ENCODE results near the gene CNOT6L. TPM values are rescaled to one million over a fixed set of nuclear protein-coding genes. Genes with fewer than 3 reads are reported as not detected.

Gene CNOT6L
- total and polyA plus RNA-seq, 2 of the 13 experiments (the other 11 are each of a cell fraction or from before 2014, with no cell fraction given): 7.9 to 13.5 TPM

- TF ChIP-seq AFF4 (CRISPR knock-in tag; IDR thresholded peaks at IDR 0.05): peak; percentile 83; the same call in 1 of the 2 replicates
- peak; percentile 79 for TF ChIP-seq PAXIP1 (CRISPR knock-in tag; conservative IDR thresholded peaks at IDR 0.05)
- no peak; the same call in 1 of the 2 replicates for TF ChIP-seq TBX2 (CRISPR knock-in tag; IDR thresholded peaks at IDR 0.05; ENCODE audit: borderline replicate concordance)
- TF ChIP-seq ASH2L (IDR thresholded peaks at IDR 0.05; ENCODE audit: insufficient read length, low read depth, low read length): peak; percentile 64
- TF ChIP-seq YEATS4 (CRISPR knock-in tag; IDR thresholded peaks at IDR 0.05; ENCODE audit: borderline replicate concordance): peak; percentile 45; the same call in 1 of the 2 replicates
- TF ChIP-seq GATA4 (IDR thresholded peaks at IDR 0.05; ENCODE audit: borderline replicate concordance, low read depth): 0 out of 2 replicates have a peak, but pooled peaks have one; percentile 20
- 0 out of 2 replicates have a peak, but pooled peaks have one; percentile 58 for TF ChIP-seq ZNF33B (CRISPR knock-in tag; IDR thresholded peaks at IDR 0.05)
- peak; percentile 31; the same call in 1 of the 2 replicates for TF ChIP-seq POLR2AphosphoS5 (IDR thresholded peaks at IDR 0.05; ENCODE audit: low read depth, low read length)
- TF ChIP-seq MIER3 (CRISPR knock-in tag; IDR thresholded peaks at IDR 0.05; ENCODE audit: borderline replicate concordance): 0 out of 2 replicates have a peak, but pooled peaks have one; percentile 43
- no peak for TF ChIP-seq ZSCAN30 (CRISPR knock-in tag; IDR thresholded peaks at IDR 0.05)
- 0 out of 2 replicates have a peak, but pooled peaks have one; percentile 61 for TF ChIP-seq ZFP36L2 (CRISPR knock-in tag; IDR thresholded peaks at IDR 0.05)
- peak; percentile 24; the same call in 1 of the 2 replicates for TF ChIP-seq HOXA3 (CRISPR knock-in tag; IDR thresholded peaks at IDR 0.05)
- peak; percentile 44; the same call in 1 of the 2 replicates for TF ChIP-seq ZMYM2 (CRISPR knock-in tag; IDR thresholded peaks at IDR 0.05)
- no peak for TF ChIP-seq SOX13 (IDR thresholded peaks at IDR 0.05)
- peak in 1 of 2 experiments; percentile 52; a peak in 2 of 4 replicates for TF ChIP-seq SOX13 (CRISPR knock-in tag; conservative IDR thresholded peaks at IDR 0.05 in 1 of 2, IDR thresholded peaks at IDR 0.05 in 1 of 2)
- no peak for TF ChIP-seq CBX2 (IDR thresholded peaks at IDR 0.05; ENCODE audit: low read depth, low read length)
- TF ChIP-seq CBX2 (CRISPR knock-in tag; IDR thresholded peaks at IDR 0.05; ENCODE audit: low read depth): no peak
- TF ChIP-seq IRF2 (CRISPR knock-in tag; IDR thresholded peaks at IDR 0.05): peak; percentile 49; the same call in 1 of the 2 replicates
- 0 out of 2 replicates have a peak, but pooled peaks have one; percentile 51 for TF ChIP-seq ZNF317 (CRISPR knock-in tag; IDR thresholded peaks at IDR 0.05)
- peak; percentile 39 for TF ChIP-seq MEF2D (CRISPR knock-in tag; IDR thresholded peaks at IDR 0.05)
- TF ChIP-seq GATAD1 (CRISPR knock-in tag; IDR thresholded peaks at IDR 0.05): 0 out of 2 replicates have a peak, but pooled peaks have one; percentile 28
- TF ChIP-seq ZBTB20 (CRISPR knock-in tag; IDR thresholded peaks at IDR 0.05; ENCODE audit: borderline replicate concordance, low read depth): peak; percentile 71; the same call in 1 of the 2 replicates
- TF ChIP-seq PHF8 (CRISPR knock-in tag; IDR thresholded peaks at IDR 0.05): no peak; the same call in 1 of the 2 replicates
Measured at GRCh38 chr4:77817304-77818072, 1.7 kb downstream of the CNOT6L start (continued).
